HT1080 (cell line): ENCODE measurements around the gene PIK3AP1. TPM values are rescaled to one million over a fixed set of nuclear protein-coding genes. Genes with fewer than 3 reads are reported as not detected.
"Not testable (repeated sequence)": the region's sequence is repeated elsewhere in the genome, so short reads cannot be mapped to it uniquely, and the experiment has no call there.

Experiments
- DNase-seq: peaks from one replicate; pipeline ENCODE4 v3.0.0-alpha.2; 2015; ENCODE audit warnings: low read depth
- total RNA-seq: library from RNA; depleted of rRNA; stranded (reverse); fragments of >200 nt; shearing (Covaris generic); gene quantifications from 2 replicates; pipeline ENCODE4 v1.2.3, GENCODE V29; 2014

The PIK3AP1 gene
- total RNA-seq, 1 experiment from 2014 or later: 3.0 TPM

DNA sequence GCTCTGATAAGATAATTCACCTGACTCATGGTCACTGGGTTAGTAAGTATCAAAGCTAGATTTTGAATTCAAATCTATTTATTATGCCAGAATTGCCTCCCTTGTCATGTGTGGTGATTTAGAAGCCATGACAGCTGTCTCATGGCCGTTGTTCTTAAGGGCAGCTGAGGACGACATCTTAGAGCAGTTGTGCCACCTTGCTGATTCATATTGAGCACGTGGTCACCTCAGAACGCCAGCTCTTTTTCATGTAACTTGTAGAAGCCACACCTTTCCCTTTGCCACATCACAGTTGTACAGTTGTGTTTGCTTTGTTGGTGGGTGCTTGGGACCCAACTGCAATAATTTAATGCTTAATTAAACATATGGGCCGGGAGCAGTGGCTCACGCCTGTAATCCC is 4.3 kb upstream of the PIK3AP1 start:
- no peak for DNase-seq

DNA sequence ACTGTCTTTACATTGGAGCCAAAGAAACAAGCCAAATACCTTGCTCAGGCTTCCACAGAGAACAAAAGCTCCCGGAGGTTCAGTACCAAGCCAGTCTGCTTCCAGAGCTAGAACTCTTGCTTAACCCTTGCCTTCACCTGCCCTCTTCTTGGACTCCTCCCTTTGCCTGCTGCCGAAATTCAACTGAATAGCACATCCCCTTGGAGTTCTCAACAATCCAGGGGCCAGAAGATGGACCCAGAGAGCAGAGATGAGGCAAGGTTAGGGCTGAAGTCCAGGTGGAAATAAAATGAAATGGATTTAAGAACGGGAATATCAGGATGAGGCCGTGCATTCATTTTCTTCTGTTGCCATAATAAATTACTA is 876 bp upstream of the PIK3AP1 start:
- DNase-seq: no peak

DNA sequence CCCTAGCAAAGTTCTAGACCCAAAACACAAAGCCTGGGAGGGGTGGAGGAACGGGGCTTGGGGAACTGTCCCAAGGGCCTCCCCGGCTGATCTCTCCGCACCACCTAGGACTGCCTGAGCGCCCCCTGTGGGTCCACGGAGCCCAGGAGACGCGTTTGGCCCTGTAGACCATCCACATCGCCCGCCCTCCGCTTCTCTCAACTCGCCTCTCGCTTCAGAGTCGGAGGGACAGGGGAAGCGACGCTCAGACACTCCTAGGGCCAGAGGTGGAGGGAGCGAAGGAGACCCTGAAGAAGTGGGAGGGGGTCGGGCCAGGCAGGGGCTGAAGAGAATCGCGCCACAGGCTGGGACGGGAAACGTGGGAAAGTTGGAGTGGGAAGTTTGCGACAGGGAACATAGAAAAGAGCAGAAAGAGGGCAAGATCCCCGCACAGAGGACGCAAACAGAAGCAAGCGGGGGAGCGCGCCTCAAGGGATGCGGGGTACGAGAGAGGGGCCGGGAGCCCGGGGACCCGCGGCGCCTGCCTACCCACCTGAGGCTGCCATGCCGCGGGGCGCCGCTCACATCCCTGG is 378 bp downstream of the PIK3AP1 start:
- no peak for DNase-seq

DNA sequence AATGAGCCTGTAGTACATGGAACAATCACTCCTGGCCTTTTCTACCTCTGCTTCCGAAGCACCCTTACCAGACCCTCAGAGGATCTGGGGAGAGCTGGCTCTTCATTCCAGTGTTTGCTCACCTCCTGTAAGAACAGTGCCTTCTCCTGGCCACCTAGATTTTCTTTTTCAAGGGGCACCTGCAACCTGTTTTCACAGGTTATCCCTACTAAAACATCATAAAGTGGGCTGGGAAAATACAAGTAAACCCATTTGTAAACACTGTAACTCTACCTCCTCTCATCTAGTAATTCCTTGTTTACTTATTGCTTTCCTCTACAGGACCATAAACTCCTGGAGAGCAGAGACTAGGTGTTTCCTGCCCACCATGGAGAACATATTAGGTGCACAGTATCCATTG is 1.1 kb downstream of the PIK3AP1 start:
- DNase-seq: no peak

DNA sequence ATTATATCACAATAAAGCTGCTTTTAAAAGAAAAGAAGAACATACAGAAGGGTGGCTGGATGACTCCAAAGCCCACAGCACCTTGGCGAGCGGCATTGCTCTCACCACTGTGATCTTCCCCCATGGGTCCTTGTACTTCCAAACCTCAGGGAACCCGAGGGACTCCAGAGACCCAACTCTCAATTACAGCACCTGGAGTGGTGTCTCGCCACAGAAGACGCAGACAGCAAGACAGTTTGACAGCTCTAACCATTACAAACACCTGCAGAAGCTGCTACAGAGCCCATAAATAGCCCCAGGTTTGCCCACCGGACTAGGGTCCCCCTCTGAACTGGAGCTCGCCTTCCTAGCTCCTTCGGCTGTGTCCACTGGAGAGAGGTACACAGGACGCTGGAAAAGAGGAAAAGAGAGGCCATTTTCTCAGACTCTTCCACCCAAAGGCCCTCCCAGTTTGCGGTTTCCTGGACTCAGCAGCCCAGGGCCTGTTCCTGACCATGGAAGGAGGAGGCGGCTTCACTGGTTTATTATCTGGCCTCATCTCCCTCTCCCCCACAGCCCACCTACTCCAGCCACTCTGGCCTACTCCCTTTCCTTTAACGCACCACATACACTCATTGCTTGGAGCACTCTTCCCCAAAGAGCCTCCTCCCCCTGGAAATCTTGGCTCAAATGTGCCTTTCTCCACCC is 1.9 kb downstream of the PIK3AP1 start:
- no peak for DNase-seq

DNA sequence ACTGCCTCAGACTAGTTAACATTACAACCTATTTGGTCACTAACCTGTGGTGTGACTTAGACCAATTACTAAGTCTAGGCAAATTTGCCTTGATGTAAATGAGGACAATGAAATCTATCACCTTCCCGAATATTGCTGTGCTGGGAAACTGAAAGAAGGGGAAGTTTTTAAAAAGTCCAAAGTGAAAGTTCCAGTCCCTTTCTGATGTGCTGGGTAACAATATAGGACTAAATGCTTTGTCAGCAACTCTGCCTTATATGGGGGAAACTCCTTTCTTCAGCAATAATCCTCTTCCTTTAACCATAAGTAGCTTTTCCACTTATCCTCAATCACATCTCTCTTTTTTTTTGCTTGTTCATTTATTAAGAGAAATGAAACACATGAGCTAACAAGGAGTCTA is 3.9 kb downstream of the PIK3AP1 start:
- DNase-seq: no peak

DNA sequence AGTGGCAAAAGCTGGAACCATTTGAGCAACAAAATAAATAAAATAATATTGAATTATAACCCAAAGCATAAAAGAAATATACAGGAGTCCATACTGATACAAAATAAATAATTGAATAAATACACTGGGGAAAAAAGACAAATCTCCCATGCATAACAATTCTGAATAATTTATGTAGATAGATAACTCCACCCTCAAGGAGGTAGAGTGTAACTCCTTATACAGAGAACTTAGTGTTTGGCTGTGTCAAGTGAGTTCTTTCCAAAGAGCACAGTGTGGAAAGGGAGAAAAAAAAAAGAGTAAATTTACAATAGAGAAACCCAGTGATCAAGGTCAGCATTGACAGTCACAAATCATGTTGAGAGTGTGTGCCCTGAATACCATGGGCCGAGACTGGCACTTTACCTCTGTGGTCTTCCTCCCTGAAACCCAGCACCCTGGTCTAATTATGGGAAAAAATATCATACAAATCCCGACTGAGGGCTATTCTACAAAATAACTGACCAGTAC is 5.5 kb downstream of the PIK3AP1 start:
- no peak for DNase-seq

DNA sequence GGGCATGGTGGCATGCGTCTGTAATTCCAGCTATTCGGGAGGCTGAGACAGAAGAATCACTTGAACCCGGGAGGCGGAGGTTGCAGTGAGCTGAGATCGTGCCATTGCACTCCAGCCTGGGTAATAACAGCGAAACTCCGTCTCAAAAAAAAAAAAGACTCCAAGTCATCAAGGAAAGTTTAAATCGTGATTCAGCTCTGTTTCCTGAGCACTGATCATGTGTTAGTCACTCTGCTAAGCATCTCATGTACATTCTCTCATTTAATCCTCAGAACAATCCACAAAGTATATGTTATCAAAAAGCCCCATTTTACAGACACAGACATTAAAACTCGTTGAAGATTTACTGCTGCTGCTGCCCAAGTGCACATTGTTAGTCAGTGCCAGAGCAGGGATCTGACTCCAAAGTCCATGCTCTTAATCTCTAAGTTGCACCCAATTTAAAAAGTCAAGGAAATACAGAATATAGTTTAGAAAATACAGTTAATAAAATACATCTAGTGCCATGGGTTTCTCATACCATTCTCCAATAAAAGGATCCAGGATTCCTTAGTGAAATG is 6.2 kb downstream of the PIK3AP1 start:
- peak; percentile 76 for DNase-seq

DNA sequence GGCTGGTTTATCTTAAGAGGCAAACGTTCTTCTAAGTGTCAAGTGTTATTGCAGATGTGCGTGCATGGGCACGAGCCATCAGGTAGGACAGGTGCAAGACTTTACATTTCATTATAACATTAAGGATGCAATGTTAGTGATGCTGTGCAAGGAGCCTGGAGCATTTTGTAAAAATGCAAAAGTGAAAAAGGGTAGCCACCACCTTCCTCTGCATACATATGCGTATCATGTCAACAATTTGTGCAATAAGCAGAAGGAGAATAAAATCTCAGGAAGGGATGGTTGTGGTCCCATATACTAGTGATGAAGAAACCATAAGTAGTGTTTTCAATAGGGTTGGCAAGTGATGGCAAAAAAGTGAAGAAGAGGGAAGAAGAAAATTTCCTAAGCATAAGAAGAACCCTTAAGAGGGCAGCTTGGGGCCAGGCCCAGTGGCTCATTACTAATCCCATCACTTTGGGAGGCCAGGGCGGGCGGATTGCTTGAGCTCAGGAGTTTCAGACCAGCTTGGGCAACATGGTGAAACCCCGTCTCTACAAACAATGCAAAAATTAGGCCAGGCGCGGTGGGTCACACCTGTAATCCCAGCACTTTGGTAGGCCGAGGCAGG is 7.5 kb downstream of the PIK3AP1 start:
- no peak for DNase-seq

DNA sequence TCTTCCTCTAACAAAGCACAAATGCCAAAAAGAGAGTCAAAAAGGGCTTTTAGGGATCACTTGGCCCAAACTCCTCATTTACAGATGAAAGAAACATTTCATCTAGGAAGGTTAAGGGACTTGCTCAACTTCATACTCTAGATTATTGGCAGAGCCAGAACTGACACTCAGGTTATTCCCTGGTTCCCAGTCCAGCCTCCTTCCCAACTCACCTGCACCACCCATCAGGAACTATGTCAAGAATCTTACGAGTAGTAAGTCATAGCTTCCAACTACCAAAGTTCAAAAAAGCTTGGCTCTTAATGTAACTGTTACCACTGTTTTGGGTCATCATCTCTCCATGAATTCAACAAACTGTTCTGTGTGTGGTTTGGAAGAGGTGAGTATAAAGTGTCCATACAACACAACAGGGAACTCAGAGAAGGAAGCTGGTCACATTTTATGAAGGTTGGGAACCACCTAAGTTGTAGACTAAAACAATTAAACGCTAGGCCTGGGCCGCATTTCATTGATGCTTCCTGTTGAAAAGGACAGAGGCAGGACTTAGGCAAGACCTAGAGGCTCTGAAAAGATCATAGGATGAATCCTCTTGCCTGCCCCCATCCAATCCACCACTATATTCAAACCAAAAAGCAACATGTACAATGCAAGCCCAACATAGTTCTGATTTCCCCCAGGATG is 9.1 kb downstream of the PIK3AP1 start:
- DNase-seq: no peak

DNA sequence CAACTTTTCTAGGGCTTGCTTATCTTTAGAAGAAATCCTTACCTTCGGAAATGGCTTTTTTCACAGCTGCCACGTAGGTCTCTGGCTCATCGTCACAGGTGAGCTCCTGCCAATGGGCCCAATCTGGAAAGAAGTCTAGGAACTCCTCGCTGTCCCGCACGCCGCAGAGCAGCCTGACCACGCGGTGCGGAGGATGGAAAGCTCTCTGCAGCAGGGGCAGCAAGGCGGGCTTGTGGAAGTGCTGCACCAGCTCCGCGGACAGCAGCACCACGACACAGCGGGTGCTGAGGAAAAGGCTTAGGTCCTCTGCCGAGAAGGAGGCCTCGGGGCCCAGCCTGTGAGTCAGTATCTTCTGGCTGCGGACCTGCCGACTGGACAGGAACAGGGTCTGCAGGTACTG is 10.8 kb downstream of the PIK3AP1 start:
- no peak for DNase-seq

DNA sequence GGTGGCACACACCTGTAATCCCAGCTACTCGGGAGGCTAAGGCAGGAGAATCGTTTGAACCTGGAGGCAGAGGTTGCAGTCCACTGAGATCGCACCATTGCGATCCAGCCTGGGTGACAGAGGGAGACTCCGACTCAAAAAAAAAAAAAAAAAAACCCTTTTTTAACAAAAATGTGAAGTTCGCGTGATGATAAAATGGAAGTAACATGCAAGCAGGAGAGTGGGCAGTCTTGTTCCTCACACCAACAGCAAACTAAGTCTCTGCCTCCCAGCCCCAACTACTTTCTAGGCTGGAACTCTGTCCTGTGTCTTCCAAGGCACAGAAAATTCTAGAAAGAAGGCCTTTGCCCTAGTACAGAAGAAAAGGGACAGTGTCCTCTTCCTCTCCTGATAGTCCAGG is 11.3 kb downstream of the PIK3AP1 start:
- DNase-seq: no peak

DNA sequence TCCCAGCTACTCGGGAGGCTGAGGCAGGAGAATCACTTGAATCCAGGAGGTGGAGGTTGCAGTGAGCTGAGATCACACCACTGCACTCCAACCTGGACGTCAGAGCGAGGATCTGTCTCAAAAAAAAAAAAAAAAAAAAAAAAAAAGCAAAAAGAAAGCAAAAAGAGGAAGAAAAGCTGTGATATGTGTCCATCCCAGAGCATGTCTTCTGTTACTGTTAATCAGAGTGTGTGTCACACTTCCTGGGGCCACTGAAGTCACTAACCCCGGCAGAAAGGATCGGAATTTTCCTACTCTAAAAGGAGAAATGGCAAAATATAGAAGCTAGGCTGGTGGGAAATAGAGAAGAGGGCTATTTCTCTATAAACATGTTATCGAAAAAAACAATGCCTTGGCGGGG is 11.9 kb downstream of the PIK3AP1 start:
- DNase-seq: no peak

DNA sequence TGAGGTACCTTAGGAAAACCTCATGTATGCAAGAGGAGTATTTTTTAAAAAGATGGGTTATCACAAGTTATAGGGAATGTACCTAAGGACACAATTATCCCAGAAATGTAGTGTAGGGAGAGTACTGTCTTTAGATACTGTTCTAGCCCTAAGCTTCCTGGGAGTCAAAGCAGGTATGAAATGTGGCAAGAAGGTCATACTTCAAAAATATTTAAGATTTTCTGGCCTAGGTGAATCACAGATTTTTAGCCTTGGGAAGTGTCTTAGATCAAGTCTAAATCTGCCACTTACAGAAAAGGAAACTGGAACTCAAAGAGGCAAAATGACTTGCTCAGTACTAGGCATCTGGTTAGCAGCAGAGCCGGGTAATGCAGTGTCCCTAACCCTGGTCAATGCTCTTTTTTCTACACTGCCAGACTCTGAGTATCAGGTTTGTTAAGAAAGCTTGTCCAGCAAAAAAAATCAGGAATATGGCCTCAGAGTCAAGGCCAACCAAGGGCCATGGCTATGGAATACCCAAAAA is 13.9 kb downstream of the PIK3AP1 start:
- DNase-seq: no peak

DNA sequence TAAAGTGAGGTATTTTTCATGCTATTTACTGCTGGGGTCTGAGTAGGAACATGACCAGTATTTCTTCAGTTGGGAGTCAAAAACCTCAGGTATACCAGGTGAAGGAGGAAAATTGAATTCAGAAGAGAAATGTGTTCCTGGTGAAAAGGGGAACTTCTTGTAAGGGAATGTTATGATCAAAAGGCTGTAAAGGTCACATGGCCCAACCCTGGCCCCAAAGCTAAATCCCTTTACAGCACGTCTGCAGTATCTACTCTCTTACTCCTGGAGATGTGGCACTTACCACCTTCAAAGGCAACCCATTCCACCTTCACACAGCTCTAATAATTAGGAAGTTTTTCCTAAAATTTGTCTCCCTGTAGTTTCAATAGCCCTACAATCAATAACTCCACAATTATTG is 15.2 kb downstream of the PIK3AP1 start:
- DNase-seq: no peak

DNA sequence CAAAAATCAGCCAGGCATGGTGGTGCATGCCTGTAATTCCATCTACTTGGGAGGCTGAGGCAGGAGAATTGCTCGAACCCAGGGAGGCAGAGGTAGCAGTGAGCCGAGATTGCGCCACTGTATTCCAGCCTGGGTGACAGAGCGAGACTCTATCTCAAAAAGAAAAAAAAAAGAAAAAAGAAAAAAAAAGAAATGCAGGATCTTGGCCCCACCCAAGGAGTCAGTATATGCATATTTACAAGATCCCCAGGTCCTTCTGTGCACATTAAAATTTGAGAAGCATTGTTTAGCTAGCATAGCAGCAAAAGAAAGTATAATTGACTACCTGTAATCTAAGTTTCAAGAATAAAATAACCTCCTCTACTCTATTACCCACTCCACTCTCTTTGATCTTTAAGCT is 15.8 kb downstream of the PIK3AP1 start:
- no peak for DNase-seq

DNA sequence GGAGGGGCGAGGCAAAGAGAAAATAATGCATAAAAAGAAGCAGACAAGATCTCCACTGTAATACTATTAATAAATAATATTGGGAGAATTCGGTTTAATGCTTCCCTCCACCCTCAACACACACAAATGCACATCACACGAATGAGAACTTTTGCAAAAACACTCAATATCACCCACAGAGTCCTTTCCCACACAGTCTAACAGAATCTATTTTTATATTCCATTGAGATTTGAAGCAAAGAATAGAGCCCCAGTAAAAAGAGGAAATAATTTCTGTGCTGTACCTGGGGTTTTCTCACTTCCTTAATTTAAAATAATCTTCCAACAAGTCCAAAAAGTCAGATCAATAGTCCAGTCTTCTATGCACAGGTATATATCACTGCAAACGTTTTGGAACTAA is 17.0 kb downstream of the PIK3AP1 start:
- DNase-seq: no peak

DNA sequence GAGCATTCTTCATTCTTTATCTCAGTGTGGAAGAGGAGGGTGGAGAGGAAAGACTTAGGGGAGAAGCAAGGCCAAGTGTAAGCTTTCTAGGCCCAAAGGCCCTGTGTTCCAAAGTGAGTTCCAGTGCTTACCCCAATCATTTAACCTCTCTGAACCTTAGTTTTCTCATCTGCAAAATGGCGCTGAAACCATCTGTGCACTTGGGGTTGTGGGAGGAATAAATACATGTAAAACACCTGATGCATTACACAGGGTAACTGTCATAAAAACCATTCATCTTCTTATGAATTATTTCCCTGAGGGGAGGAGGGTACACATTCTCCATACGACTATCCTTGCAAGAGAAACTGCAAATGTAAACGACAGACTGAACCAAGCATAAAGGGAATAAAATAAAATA is 19.0 kb downstream of the PIK3AP1 start:
- no peak for DNase-seq

DNA sequence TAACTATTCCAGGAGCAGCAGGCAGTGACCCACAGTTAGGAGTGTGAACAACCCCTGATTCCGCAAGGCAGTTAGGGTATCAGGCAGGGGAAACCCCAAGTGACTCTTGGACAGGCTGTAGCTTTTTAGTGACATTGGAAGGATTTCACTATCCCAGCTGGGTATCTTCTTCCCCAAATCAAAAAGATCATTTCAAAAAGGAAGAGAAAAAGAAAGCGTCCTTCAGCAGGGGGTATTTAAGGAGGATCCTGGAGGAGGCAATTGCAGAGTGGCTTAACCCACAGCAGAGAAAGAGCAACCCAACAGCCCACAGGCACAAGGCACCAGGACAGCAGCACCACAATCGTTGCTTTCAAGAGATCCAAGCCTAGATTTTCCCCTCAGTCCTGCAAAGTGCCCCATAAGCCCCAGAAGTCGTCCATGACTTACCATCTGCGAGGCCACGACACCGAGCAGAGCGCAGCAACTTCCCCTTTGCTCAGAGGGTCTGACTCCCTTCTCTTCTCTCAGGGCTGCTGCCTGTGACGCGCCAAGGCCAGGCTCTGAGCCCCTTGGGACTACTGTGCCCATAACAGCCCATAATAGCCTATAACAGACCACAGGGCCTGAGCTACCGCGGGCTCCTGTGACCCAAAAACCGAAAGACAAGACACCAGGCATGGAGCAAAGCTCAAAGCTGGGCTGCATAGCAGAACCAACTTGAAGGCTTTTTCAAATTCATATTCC is 19.8 kb downstream of the PIK3AP1 start:
- DNase-seq: no peak

DNA sequence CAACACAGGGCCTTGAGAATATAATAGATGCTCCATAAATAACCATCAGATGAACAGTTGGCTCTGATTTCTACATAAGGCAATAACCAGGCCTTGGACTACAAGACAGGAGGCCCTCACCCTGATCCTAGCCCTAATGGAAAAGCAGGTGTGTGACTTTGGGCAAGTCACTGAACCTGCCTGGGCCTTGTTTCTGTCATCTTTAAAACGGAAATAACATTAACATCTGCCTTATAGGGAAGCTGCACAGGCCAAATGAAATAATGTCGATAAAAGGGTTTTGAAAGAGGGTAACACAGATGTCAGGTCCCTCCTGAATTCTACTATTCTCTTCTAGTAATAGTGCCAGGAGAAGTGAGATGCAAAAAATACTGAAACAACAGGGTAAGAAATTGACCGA is 20.7 kb downstream of the PIK3AP1 start:
- DNase-seq: no peak

DNA sequence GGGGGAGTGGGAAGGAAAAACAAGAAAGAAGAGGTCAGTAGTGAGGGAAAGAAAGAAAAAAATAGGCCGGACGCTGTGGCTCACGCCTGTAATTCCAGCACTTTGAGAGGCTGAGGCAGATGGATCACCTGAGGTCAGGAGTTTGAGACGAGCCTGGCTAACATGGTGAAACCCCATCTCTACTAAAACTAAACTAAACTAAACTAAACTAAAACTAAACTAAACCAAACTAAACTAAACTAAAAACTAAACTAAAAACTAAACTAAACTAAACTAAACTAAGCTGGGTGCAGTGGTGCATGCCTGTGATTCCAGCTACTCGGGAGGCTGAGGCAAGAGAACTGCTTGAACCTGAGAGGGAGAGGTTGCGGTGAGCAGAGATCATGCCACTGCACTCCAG is 22.0 kb downstream of the PIK3AP1 start:
- DNase-seq: not testable (repeated sequence)
